ENCODE measurements around the gene PPP1R9A.

Gene PPP1R9A

DNA sequence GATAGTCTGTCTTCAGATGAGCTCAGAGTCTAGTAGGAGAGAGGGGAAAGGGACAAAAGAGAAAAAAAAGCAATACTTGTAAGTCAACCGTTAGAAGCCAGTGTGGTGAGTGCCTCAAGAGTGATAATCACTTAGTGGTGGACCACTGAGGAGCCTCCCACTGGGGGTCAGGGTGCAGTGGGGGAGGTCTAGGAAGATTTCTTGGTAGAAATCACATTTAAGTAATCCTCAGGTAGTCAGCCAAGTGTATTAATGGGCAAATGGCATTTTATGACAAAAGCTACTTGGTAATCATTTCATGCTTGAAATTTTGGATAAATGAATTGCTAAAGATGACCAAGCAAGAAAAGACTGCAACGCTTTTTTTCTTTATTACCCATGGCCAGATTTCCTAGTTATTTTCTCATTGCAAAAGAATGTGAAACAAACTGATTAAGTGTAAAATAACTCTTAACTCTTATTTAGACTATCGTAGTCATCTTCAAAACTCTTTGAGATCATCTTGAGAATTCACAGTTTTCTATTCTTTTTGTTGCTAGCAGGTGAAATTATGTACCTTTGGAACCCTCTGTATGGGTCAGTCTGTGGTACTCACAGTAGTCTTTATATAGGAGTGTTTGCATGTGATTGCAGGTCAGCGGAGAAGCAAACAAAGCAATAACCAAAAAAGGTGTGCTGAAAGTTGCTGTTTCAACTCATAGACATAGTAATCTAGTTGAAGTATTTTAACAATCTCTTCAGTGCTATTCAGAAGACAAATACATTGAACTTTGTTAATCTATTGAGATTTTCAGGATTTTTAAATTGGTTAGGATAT lies 63.9 kb downstream of the PPP1R9A start:
- TF ChIP-seq, protein P1, sequence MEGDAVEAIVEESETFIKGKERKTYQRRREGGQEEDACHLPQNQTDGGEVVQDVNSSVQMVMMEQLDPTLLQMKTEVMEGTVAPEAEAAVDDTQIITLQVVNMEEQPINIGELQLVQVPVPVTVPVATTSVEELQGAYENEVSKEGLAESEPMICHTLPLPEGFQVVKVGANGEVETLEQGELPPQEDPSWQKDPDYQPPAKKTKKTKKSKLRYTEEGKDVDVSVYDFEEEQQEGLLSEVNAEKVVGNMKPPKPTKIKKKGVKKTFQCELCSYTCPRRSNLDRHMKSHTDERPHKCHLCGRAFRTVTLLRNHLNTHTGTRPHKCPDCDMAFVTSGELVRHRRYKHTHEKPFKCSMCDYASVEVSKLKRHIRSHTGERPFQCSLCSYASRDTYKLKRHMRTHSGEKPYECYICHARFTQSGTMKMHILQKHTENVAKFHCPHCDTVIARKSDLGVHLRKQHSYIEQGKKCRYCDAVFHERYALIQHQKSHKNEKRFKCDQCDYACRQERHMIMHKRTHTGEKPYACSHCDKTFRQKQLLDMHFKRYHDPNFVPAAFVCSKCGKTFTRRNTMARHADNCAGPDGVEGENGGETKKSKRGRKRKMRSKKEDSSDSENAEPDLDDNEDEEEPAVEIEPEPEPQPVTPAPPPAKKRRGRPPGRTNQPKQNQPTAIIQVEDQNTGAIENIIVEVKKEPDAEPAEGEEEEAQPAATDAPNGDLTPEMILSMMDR (IDR thresholded peaks at IDR 0.05; ENCODE audit: poor library complexity, severe bottlenecking): no peak
- ATAC-seq (ENCODE audit: low read depth): no peak

GRCh38 chr7:94972296-94972695 lies 64.9 kb downstream of the PPP1R9A start:
- DNase-seq (ENCODE audit: low spot score) (no peak), ATAC-seq (ENCODE audit: low read depth) (no peak)
- Histone ChIP-seq H3K4me3 (ENCODE audit: severe bottlenecking) (no peak overlapping the region), H3K9me3 (ENCODE audit: severe bottlenecking) (no peaks in the 10 kb centered on the region), H3K4me1 (ENCODE audit: insufficient read depth, poor library complexity, severe bottlenecking) (no peaks in the 10 kb centered on the region), H3K27ac (ENCODE audit: poor library complexity, severe bottlenecking) (no peak overlapping the region), H3K36me3 (ENCODE audit: low read depth) (no peaks in the 10 kb centered on the region), H3K27me3 (ENCODE audit: insufficient read depth, poor library complexity, severe bottlenecking) (no peaks in the 10 kb centered on the region)
- TF ChIP-seq, protein P1 (IDR thresholded peaks at IDR 0.05; ENCODE audit: poor library complexity, severe bottlenecking): no peak

More for the DNA sequence above, 63.9 kb downstream of the PPP1R9A start:
- H3K4me3 ChIP-seq (ENCODE audit: severe bottlenecking): no peak overlapping the region
- H3K9me3 ChIP-seq (ENCODE audit: severe bottlenecking): no peaks in the 10 kb centered on the region
- H3K27me3 ChIP-seq (ENCODE audit: insufficient read depth, poor library complexity, severe bottlenecking): no peaks in the 10 kb centered on the region
- H3K27ac ChIP-seq (ENCODE audit: poor library complexity, severe bottlenecking): no peak overlapping the region
- DNase-seq (ENCODE audit: low spot score): no peak
- no peaks in the 10 kb centered on the region for H3K36me3 ChIP-seq (ENCODE audit: low read depth)
- H3K4me1 ChIP-seq (ENCODE audit: insufficient read depth, poor library complexity, severe bottlenecking): no peaks in the 10 kb centered on the region

DNA sequence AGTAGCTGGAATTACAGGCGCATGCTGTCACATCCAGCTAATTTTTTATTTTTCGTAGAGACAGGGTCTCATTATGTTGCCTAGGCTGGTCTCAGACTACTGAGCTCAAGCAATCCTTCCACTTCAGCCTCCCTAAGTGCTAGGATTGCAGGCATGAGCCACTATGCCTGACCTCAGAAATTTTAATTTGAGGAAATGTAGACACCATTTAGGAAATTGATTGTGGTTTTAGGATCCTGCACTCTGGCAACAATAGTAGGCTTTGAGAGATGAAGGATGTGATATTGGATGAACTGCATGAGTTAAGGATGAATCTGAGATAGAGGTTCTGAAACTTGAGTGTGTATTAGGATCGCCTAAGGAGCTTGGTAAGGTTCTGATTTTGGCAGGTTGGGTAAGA lies 66.5 kb downstream of the PPP1R9A start:
- ATAC-seq (ENCODE audit: low read depth) (no peak), DNase-seq (ENCODE audit: low spot score) (no peak)
- Histone ChIP-seq H3K27me3 (ENCODE audit: insufficient read depth, poor library complexity, severe bottlenecking) (no peaks in the 10 kb centered on the region), H3K4me1 (ENCODE audit: insufficient read depth, poor library complexity, severe bottlenecking) (no peaks in the 10 kb centered on the region), H3K4me3 (ENCODE audit: severe bottlenecking) (no peak overlapping the region), H3K9me3 (ENCODE audit: severe bottlenecking) (no peaks in the 10 kb centered on the region), H3K36me3 (ENCODE audit: low read depth) (no peaks in the 10 kb centered on the region), H3K27ac (ENCODE audit: poor library complexity, severe bottlenecking) (no peak overlapping the region)
- TF ChIP-seq, protein P1 (IDR thresholded peaks at IDR 0.05; ENCODE audit: poor library complexity, severe bottlenecking): no peak

- Histone ChIP-seq H3K4me3 (ENCODE audit: severe bottlenecking) (no peak overlapping the region), H3K9me3 (ENCODE audit: severe bottlenecking) (no peaks in the 10 kb centered on the region), H3K4me1 (ENCODE audit: insufficient read depth, poor library complexity, severe bottlenecking) (no peaks in the 10 kb centered on the region), H3K27ac (ENCODE audit: poor library complexity, severe bottlenecking) (no peak overlapping the region), H3K27me3 (ENCODE audit: insufficient read depth, poor library complexity, severe bottlenecking) (no peaks in the 10 kb centered on the region), H3K36me3 (ENCODE audit: low read depth) (no peaks in the 10 kb centered on the region)
- TF ChIP-seq, protein P1 (IDR thresholded peaks at IDR 0.05; ENCODE audit: poor library complexity, severe bottlenecking): no peak
- no peak for DNase-seq (ENCODE audit: low spot score)
- ATAC-seq (ENCODE audit: low read depth): no peak
Observed at GRCh38 chr7:94974423-94974822, 67.0 kb downstream of the PPP1R9A start.

DNA sequence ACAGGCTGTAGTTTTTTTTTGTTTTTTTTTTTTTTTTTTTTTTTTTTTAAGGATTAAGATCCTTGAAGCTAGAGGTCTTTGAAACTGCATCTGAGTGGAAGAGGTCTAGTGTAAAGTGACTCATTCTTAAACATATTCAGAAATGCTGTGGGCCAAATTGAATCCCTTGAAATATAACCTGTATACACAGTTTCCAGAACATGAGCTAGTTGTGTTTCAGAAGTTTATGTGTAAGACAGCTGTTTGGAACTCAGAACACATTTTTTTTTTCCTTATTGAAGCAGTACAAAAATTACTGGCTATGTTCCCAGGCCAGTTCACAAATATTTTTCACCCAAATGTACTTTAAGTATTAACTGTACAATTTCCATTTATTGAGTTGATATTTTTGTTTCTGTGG lies 67.9 kb downstream of the PPP1R9A start:
- Histone ChIP-seq H3K36me3 (ENCODE audit: low read depth) (no peaks in the 10 kb centered on the region), H3K27ac (ENCODE audit: poor library complexity, severe bottlenecking) (no peak overlapping the region), H3K4me3 (ENCODE audit: severe bottlenecking) (no peak overlapping the region), H3K9me3 (ENCODE audit: severe bottlenecking) (no peaks in the 10 kb centered on the region), H3K27me3 (ENCODE audit: insufficient read depth, poor library complexity, severe bottlenecking) (no peaks in the 10 kb centered on the region), H3K4me1 (ENCODE audit: insufficient read depth, poor library complexity, severe bottlenecking) (no peaks in the 10 kb centered on the region)
- TF ChIP-seq, protein P1 (IDR thresholded peaks at IDR 0.05; ENCODE audit: poor library complexity, severe bottlenecking): no peak
- DNase-seq (ENCODE audit: low spot score) (no peak), ATAC-seq (ENCODE audit: low read depth) (no peak)

All from RWPE2 (cell line).